OCI-LY1 (cell line): ENCODE measurements around the gene MRPS10.

Experiments used
- H2AFZ ChIP-seq: fragments of 200-600 bp; sonication (generic), shearing (Covaris generic); 2 replicates; pipeline ENCODE4 v1.6.0; 2014; ENCODE audit warnings: antibody characterized with exemption, mild to moderate bottlenecking, low read length
- H3F3A ChIP-seq: fragments of 200-600 bp; sonication (generic), shearing (Covaris generic); 2 replicates; pipeline ENCODE4 v1.6.0; 2014; ENCODE audit warnings: mild to moderate bottlenecking, antibody characterized with exemption, low read length, moderate library complexity; ENCODE audit not compliant: insufficient read depth
- H3K27ac ChIP-seq: fragments of 200-600 bp; sonication (generic); 2 replicates; pipeline ENCODE4 v1.5.1; 2014; ENCODE audit warnings: low read length, mixed run types, mild to moderate bottlenecking, low read depth; ENCODE audit not compliant: poor library complexity, severe bottlenecking
- H3K27me3 ChIP-seq: fragments of 200-600 bp; sonication (generic); 2 replicates; pipeline ENCODE4 v1.6.0; 2014; ENCODE audit warnings: antibody characterized with exemption, mild to moderate bottlenecking, low read length, moderate library complexity; ENCODE audit not compliant: insufficient read depth
- H3K36me3 ChIP-seq: fragments of 200-600 bp; sonication (generic); 2 replicates; pipeline ENCODE4 v1.6.1; 2014; ENCODE audit warnings: mild to moderate bottlenecking, antibody characterized with exemption, low read length, moderate library complexity, mixed read lengths; ENCODE audit not compliant: insufficient read depth
- H3K4me1 ChIP-seq: fragments of 200-600 bp; sonication (generic); 2 replicates; pipeline ENCODE4 v1.5.1; 2014; ENCODE audit warnings: mild to moderate bottlenecking, low read length, moderate library complexity; ENCODE audit not compliant: insufficient read depth, severe bottlenecking
- H3K4me2 ChIP-seq: fragments of 200-600 bp; sonication (generic), shearing (Covaris generic); 2 replicates; pipeline ENCODE4 v1.6.1; 2014; ENCODE audit warnings: low read length
- H3K4me3 ChIP-seq: fragments of 200-600 bp; sonication (generic); 2 replicates; pipeline ENCODE4 v1.5.1; 2014; ENCODE audit warnings: low read length, low read depth, mild to moderate bottlenecking, mixed read lengths; ENCODE audit not compliant: poor library complexity, severe bottlenecking
- H3K79me2 ChIP-seq: fragments of 200-600 bp; shearing (Covaris generic); 2 replicates; pipeline ENCODE4 v1.6.1; 2016; ENCODE audit warnings: mixed run types, low read length, mixed read lengths; ENCODE audit not compliant: insufficient read depth
- H3K9ac ChIP-seq: fragments of 200-600 bp; sonication (generic), shearing (Covaris generic); 2 replicates; pipeline ENCODE4 v1.6.1; 2014; ENCODE audit warnings: mild to moderate bottlenecking, low read length, mixed read lengths
- H3K9me2 ChIP-seq: fragments of 200-600 bp; sonication (generic), shearing (Covaris generic); 2 replicates; pipeline ENCODE4 v1.6.1; 2014; ENCODE audit warnings: low read depth, mild to moderate bottlenecking, low read length, mixed read lengths
- H3K9me3 ChIP-seq: fragments of 200-600 bp; shearing (Covaris generic); 2 replicates; pipeline ENCODE4 v1.6.1; 2014; ENCODE audit warnings: low read length, mixed read lengths
- H4K20me1 ChIP-seq: fragments of 200-600 bp; sonication (generic), shearing (Covaris generic); 2 replicates; pipeline ENCODE4 v1.6.0; 2016; ENCODE audit warnings: mild to moderate bottlenecking, low read length; ENCODE audit not compliant: insufficient read depth
- EZH2 ChIP-seq: fragments of 200-600 bp; sonication (generic), shearing (Covaris generic); IDR thresholded peaks from 2 replicates; pipeline ENCODE4 v1.8.0; 2017; ENCODE audit warnings: borderline replicate concordance, mixed run types, mild to moderate bottlenecking, antibody characterized with exemption, low read length, moderate library complexity, mixed read lengths
- TF ChIP-seq, protein P1 (sequence below): fragments of 200-600 bp; sonication (generic), shearing (Covaris generic); IDR thresholded peaks from 2 replicates; pipeline ENCODE4 v1.5.1; 2017; ENCODE audit warnings: mild to moderate bottlenecking, antibody characterized with exemption, low read length, moderate library complexity, mixed read lengths

Gene MRPS10

DNA sequence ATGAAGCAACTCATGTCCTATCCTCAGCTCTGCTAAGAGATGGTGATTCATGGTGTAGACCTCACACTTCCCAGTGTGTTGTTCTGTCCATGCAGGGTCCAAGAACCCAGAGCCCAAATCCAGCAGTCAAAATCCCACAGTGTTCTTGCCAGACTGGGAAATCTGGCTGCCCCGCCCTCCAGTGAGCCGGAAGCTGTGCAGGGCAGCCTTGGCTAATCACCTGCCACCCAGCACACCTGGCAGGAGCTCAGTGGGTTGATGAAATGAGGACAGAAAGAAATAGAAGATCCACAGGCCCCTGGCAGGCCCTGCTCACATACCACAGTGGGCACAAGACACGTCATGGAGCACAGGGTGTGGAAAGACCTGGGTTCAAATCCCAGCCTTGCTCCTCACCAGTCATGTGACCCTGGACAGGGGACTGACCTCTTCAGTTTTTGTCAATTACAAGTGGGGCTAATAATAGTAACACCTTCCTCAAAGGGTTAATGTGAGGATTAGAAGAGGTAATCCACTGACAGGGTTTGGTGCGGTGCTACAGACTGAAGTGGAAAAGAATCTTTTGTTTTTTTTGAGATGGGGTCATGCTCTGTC is 58.1 kb downstream of the MRPS10 start:
- H3K4me2 ChIP-seq: no peak overlapping the region
- no peak overlapping the region for H3K9ac ChIP-seq
- H3K36me3 ChIP-seq: no peaks in the 10 kb centered on the region
- H3F3A ChIP-seq: no peaks in the 10 kb centered on the region
- no peak overlapping the region for H3K4me3 ChIP-seq
- H3K9me3 ChIP-seq: no peaks in the 10 kb centered on the region
- H3K79me2 ChIP-seq: no peaks in the 10 kb centered on the region
- no peaks in the 10 kb centered on the region for H3K4me1 ChIP-seq
- H3K27ac ChIP-seq: no peak overlapping the region
- H3K27me3 ChIP-seq: peaks cover 14% of the 10 kb centered on the region
- TF ChIP-seq, protein P1, sequence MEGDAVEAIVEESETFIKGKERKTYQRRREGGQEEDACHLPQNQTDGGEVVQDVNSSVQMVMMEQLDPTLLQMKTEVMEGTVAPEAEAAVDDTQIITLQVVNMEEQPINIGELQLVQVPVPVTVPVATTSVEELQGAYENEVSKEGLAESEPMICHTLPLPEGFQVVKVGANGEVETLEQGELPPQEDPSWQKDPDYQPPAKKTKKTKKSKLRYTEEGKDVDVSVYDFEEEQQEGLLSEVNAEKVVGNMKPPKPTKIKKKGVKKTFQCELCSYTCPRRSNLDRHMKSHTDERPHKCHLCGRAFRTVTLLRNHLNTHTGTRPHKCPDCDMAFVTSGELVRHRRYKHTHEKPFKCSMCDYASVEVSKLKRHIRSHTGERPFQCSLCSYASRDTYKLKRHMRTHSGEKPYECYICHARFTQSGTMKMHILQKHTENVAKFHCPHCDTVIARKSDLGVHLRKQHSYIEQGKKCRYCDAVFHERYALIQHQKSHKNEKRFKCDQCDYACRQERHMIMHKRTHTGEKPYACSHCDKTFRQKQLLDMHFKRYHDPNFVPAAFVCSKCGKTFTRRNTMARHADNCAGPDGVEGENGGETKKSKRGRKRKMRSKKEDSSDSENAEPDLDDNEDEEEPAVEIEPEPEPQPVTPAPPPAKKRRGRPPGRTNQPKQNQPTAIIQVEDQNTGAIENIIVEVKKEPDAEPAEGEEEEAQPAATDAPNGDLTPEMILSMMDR: no peak
- no peak for TF ChIP-seq EZH2
- H4K20me1 ChIP-seq: no peaks in the 10 kb centered on the region
- H3K9me2 ChIP-seq: no peaks in the 10 kb centered on the region
- H2AFZ ChIP-seq: no peak overlapping the region

DNA sequence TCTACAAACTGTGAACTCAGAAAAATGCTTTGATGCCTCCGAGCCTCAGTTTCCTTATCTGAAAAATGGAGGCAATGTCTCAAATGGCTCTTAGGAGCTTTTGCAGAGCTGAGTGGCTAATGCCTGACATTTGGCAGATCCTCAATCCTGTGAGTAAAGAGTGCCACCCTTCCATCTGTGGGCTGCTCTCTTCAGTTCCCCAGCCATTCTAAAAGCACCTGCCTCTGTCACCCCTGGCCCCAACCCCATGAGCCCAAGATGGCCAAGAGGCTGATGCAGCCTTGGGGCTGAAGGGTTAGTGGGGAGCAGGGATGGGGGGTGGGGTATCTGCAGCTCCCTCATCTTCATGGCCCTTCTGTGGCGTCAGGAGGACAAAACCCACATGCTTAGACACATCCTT is 59.0 kb downstream of the MRPS10 start:
- no peaks in the 10 kb centered on the region for H3K4me1 ChIP-seq
- H3K79me2 ChIP-seq: no peaks in the 10 kb centered on the region
- no peak overlapping the region for H3K4me3 ChIP-seq
- no peak overlapping the region for H2AFZ ChIP-seq
- H3K9ac ChIP-seq: no peak overlapping the region
- H3K9me2 ChIP-seq: no peaks in the 10 kb centered on the region
- no peaks in the 10 kb centered on the region for H3K9me3 ChIP-seq
- peaks cover 14% of the 10 kb centered on the region for H3K27me3 ChIP-seq
- no peaks in the 10 kb centered on the region for H3K36me3 ChIP-seq
- no peaks in the 10 kb centered on the region for H3F3A ChIP-seq
- no peak overlapping the region for H3K27ac ChIP-seq
- no peaks in the 10 kb centered on the region for H4K20me1 ChIP-seq
- TF ChIP-seq, protein P1: no peak
- no peak for TF ChIP-seq EZH2
- no peak overlapping the region for H3K4me2 ChIP-seq

DNA sequence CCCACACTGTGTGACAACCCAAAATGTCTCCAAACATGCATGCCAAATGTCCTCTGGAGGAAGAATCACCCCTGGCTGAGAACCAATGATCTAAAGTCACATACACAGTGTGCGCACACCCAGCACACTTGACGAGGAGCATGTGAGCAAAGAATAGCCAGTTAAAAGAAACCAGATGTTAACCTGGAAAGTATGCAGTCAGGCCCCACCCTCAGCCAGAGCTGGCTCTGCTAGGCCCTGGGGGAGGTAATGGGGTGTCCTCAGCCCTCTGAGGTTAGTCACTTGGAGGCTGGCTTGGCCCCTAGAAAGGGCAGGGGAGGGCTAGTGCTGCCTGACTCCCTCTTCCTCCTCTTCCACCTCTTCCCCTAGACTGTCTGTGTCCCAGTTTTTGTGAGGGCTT is 59.6 kb downstream of the MRPS10 start:
- H2AFZ ChIP-seq: no peak overlapping the region
- H3K9me3 ChIP-seq: no peaks in the 10 kb centered on the region
- no peaks in the 10 kb centered on the region for H3F3A ChIP-seq
- H3K4me1 ChIP-seq: no peaks in the 10 kb centered on the region
- TF ChIP-seq, protein P1: no peak
- TF ChIP-seq EZH2: no peak
- no peak overlapping the region for H3K4me3 ChIP-seq
- H4K20me1 ChIP-seq: no peaks in the 10 kb centered on the region
- no peaks in the 10 kb centered on the region for H3K9me2 ChIP-seq
- H3K79me2 ChIP-seq: no peaks in the 10 kb centered on the region
- H3K27me3 ChIP-seq: peaks cover 12% of the 10 kb centered on the region
- H3K9ac ChIP-seq: no peak overlapping the region
- H3K36me3 ChIP-seq: no peaks in the 10 kb centered on the region
- H3K4me2 ChIP-seq: no peak overlapping the region
- H3K27ac ChIP-seq: no peak overlapping the region
